Stimulated activated CD4-positive, alpha-beta T cell treated with anti-CD3 and anti-CD28 coated beads, Interleukin-15, amount 100 ng/mL, for 1 hour (primary cell): ENCODE measurements around the gene NEUROG1.

ENCODE experiments used
- DNase-seq, 2 donors: peaks; one replicate each; pipeline ENCODE4 v3.0.0-alpha.2; 2020; ENCODE audit warnings: low read depth in 1 of 2, low spot score in 1 of 2

NEUROG1 gene

GRCh38 chr5:135564331-135564730 is 28.6 kb upstream of the NEUROG1 start:
- DNase-seq: no peak

- DNase-seq: no peak
Measured at GRCh38 chr5:135561266-135561665, 25.5 kb upstream of the NEUROG1 start.

GRCh38 chr5:135560858-135561257 is 25.1 kb upstream of the NEUROG1 start:
- DNase-seq: peak in 1 of 2 donors; percentile 47

DNA sequence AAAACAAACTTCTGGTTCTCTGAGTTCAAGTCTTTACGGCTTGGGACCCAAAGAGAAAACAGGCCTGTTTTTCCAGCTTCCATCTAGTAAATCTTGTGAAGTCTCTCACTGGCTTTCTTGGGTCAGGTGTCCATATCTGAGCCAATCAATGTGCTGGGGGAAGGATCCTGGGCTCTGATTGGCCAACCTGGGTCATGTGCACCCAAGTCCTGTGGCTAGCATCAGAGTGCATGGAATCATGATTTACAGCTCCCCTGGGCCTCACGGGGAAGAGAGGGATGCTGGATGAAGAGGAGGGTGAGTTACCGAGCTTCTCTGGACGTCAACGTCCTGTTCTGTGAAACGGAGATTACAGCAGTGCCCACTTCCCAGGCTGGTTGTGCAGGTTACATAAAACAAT is 23.6 kb upstream of the NEUROG1 start:
- no peak for DNase-seq

DNA sequence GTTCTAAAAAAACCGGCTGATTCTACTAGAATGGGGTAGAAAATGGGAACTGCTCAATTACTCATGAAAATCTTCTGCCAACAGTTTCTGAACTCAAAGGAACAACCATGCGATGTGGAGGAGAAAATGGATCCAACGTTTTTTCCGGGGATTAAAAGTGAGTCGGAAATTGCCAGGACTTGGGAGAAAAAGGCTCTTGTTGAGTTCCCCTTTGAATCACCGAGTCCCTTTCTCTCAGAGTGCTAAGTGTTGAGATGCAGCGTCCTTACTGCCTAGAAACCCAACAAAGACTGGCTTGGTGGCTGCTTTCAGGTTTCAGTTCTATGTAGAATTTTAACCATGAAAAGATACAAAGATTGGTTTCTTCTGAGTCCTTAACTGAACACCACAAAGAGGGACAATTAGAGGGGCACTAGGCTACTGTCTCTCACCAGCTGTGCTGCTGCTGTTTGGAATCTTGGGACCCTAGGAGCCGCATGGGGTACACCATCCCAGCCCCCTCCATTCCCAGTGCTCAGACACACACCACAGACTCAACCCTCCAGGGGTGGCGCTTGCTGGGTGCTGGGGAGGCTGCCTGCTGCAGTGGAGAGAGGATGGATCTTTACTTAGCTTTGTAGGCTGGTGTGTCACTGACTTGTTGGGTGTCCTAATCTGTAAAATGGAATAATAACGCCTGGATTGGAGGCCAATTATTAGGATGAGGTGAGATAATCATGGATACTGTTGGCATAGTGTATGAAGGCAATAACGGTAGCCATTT is 21.5 kb upstream of the NEUROG1 start:
- DNase-seq: no peak

- DNase-seq: no peak
Measured at GRCh38 chr5:135556620-135557019, 20.9 kb upstream of the NEUROG1 start.

DNA sequence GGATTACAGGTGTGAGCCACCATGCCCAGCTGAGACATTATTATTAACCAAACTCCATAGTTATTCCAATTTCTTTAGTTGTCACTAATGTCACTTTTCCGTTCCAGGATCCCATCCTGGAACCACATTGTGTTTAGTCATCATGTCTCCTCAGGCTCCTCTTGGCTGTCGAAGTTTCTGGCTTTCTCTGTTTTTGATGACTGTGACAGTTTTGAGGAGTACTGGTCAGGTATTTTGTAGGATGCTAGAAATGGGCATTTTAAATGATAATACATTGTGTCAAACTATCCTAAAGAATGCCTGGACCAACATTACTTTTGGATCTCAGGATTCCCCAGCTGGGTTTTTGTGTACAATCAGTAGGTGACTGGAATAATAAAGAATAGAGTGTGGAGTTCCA is 19.8 kb upstream of the NEUROG1 start:
- no peak for DNase-seq

- DNase-seq: no peak
Measured at GRCh38 chr5:135553688-135554462, 18.1 kb upstream of the NEUROG1 start.

- peak in 1 of 2 donors; percentile 25 for DNase-seq
Measured at GRCh38 chr5:135551593-135552447, 16.1 kb upstream of the NEUROG1 start.

DNA sequence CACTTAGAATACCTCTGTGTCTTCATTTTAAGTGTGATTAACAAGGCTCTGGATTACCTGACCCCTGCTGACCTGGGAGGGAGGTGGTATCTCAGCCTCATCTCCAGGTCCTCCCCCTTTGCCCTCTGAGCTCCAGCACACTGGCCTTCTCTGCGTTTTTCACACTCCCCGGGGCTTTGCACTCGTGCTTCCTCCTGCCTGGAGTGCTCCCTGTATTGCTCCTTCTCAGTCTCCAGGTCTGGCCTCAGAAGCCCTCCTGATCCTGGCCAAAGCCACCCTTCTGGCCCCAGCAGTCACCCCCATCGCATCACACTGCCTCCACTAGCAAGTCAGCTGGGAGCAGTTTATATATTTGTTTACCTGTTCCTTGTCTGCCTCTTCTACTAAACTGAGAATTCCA is 13.6 kb upstream of the NEUROG1 start:
- DNase-seq: no peak

DNA sequence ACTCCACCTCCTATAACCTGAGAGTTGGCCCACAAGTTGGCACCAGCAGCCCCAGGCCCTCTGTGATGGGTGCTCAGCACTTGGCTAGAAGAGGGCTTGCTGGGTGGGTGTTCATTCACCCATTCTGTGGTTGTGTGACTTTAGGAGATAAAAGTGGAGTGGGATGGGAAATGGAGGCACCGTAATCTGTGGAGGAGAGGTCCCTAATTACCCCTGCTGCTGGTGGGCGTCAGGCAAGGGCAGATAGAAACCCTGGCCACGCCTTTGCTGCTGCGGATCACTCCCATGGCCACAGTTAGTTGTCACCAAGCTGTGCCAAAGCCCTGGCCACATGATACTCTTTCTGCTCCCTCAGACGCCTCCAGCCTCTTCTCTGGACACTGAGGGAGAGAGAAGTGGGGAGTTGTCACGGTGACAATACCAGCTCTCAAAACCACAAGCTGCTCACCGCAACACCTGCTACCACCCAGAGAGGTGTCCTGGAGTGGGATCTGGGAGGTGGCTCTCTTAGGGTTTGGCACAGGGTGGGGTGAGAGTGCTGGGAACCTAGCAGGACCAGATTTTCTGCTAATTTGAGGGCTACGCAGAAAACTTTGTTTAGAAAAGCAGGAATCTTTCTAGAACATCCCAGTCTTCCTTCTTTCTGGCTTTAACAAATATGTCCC is 12.0 kb upstream of the NEUROG1 start:
- DNase-seq: no peak

GRCh38 chr5:135546912-135547311 is 11.1 kb upstream of the NEUROG1 start:
- no peak for DNase-seq

GRCh38 chr5:135546101-135546500 is 10.3 kb upstream of the NEUROG1 start:
- no peak for DNase-seq

DNA sequence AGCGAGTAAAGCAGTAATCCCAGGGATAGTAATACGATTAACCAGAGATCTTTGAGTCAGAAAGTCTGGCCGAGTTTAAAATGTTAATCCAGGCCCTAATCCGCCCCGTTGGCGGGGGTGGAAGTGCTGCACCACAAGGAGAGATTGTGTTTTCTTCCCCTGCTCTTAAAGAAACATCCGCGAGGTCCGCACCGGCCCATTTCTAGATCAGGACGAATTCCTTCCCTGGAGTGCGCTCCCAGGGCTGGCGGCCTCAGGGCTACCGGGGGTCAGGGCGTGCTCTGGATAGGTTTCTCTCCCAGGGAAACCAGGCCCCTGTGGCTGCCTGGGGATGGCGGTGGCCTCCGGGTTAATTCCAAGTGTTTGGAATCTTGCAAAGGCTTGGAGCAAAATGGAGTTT is 9.3 kb upstream of the NEUROG1 start:
- DNase-seq: no peak

DNA sequence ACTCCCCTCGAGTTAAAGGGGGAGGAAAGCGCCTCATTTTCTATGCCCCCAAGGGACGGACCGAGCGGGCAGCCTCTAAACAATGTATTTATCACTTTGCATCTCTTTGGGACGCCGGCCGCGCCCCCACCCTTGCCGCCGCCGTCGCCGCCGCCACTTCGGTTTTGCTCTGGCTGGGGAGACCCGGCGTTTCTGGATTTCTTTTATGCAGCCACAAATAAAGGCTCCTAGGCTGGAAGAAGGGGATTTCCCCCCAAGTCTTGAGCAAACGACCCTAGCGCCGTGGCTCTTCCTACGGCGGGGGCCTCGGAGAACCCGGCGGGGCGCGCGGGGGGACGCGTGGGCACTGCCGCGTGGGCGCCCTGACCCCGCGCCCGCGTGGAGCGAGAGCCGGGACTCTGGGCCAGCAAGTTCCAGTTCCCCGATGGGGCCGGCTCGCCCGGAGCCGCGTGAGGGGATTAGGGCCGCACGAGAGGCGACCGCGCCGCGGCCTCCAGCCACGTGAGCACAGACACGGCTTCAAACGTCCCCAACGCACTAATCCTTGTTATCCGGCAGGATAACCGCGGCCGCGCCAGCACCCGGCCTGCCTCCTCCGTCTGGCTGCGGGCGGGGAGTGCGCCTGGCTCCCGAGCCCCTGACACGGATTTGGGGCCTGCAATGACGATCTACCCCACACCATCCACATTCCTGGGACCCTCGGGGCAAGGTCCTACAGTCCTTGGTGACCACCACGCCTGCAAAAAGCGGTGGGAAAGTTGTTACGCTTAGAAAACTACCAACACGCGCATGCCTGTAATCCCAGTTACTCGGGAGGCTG is 7.9 kb upstream of the NEUROG1 start:
- DNase-seq: no peak

GRCh38 chr5:135543001-135543484 is 7.3 kb upstream of the NEUROG1 start:
- no peak for DNase-seq

DNA sequence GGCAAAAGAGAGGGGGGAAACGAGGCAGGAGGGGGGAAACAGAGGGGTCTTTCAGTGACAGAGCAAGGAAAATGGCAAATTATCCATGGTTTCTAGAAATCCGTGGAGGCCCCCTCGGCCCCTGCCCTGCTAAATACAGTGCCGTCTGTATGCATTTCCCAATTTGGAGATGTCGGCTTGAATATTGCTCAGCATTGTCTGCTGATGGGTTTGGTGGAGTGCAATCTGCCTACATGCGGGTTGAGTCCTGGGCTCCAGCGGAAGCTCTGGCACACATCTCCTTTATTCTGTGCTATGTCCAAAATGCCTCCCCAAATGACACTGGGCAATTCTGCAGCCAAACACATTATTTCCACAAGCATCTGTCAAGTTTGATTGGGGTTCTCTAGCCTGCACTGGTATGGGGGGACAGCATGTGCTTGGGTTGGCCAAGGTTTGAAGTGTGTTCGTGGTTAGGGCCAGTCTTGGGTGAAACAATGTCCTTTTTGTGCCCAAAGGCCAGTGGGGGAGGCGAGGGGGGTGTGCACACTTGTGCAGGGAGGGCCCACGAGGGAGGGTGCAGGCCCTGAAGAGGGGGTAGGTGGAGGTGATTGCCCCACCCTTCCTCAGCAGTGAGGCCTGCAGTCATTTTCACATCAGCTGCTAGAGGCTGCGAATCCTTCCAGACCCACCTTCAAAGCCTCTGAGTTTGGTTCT is 6.2 kb upstream of the NEUROG1 start:
- DNase-seq: no peak

GRCh38 chr5:135539430-135540005 is 3.8 kb upstream of the NEUROG1 start:
- no peak for DNase-seq

DNA sequence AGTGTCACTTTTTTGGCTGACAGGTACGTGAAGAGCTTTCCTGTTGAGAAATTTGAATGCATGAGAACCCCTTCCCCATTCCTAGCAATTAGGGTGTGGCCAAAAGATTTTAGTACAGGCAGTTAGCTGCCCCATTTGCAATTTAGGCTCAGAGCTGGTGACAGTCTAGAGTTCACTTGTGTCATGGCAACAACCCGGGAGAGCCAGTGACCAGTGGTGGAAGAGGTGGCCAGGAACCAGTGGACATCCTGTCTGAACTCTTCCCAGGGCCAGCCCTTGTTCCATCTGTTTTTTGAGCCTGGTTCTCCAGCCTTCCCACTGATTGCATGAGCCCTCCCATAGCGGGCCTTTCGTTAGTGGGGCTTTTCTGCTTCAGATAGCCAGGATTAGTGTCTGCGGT is 2.5 kb upstream of the NEUROG1 start:
- DNase-seq: no peak
